WTC11 (cell line): Measurements from ENCODE around the gene COPS6. TPM values are rescaled to one million over a fixed set of nuclear protein-coding genes. Genes with fewer than 3 reads are reported as not detected.

ENCODE experiments used
- ATF1 ChIP-seq: sonication (generic); formaldehyde crosslinking; IDR thresholded peaks from 2 replicates; pipeline ENCODE4 v1.8.1; 2023; ENCODE audit warnings: mild to moderate bottlenecking, moderate library complexity, missing genetic modification reagents
- CREB1 ChIP-seq: sonication (generic); formaldehyde crosslinking; IDR thresholded peaks from 2 replicates; pipeline ENCODE4 v1.8.0; 2023; ENCODE audit warnings: mild to moderate bottlenecking, missing genetic modification reagents
- CREM ChIP-seq: sonication (generic); formaldehyde crosslinking; IDR thresholded peaks from 2 replicates; pipeline ENCODE4 v1.8.1; 2022; ENCODE audit warnings: mild to moderate bottlenecking, missing genetic modification reagents, moderate library complexity
- FOXJ3 ChIP-seq: sonication (generic); formaldehyde crosslinking; IDR thresholded peaks from 2 replicates; pipeline ENCODE4 v1.9.0; 2021; ENCODE audit warnings: missing genetic modification reagents, mild to moderate bottlenecking, borderline replicate concordance
- FOXK1 ChIP-seq: sonication (generic); formaldehyde crosslinking; IDR thresholded peaks from 2 replicates; pipeline ENCODE4 v1.8.0; 2022; ENCODE audit warnings: mild to moderate bottlenecking, moderate library complexity, missing genetic modification reagents
- NFE2L1 ChIP-seq: sonication (generic); formaldehyde crosslinking; IDR thresholded peaks from 2 replicates; pipeline ENCODE4 v1.8.1; 2023; ENCODE audit warnings: missing genetic modification reagents
- NR3C1 ChIP-seq: sonication (generic); formaldehyde crosslinking; conservative IDR thresholded peaks from 2 replicates; pipeline ENCODE4 v1.8.1; 2023; ENCODE audit warnings: low read depth, mild to moderate bottlenecking, missing genetic modification reagents
- PRRX2 ChIP-seq: fragments of 250-450 bp; sonication (Bioruptor Pico); IDR thresholded peaks from 2 replicates; pipeline ENCODE4 v1.8.0; 2021; ENCODE audit warnings: mild to moderate bottlenecking
- SMAD3 ChIP-seq: sonication (generic); formaldehyde crosslinking; IDR thresholded peaks from 2 replicates; pipeline ENCODE4 v1.8.0; 2022; ENCODE audit warnings: missing genetic modification reagents, mild to moderate bottlenecking, borderline replicate concordance
- SMAD4 ChIP-seq: sonication (generic); formaldehyde crosslinking; IDR thresholded peaks from 2 replicates; pipeline ENCODE4 v1.8.0; 2022; ENCODE audit warnings: mild to moderate bottlenecking, missing genetic modification reagents
- TP53 ChIP-seq: sonication (generic); formaldehyde crosslinking; IDR thresholded peaks from 2 replicates; pipeline ENCODE4 v1.8.1; 2023; ENCODE audit warnings: mild to moderate bottlenecking, missing genetic modification reagents
- ZNF232 ChIP-seq: sonication (generic); formaldehyde crosslinking; IDR thresholded peaks from 2 replicates; pipeline ENCODE4 v1.8.0; 2022; ENCODE audit warnings: mild to moderate bottlenecking, missing genetic modification reagents
- total RNA-seq: library from RNA; stranded (reverse); gene quantifications from 3 replicates; pipeline ENCODE4 v1.2.3, GENCODE V29; 2021
- TF ChIP-seq, protein P1 (sequence below): sonication (generic); formaldehyde crosslinking; IDR thresholded peaks from 2 replicates; pipeline ENCODE4 v1.8.0; 2022; ENCODE audit warnings: mild to moderate bottlenecking, missing genetic modification reagents
- TF ChIP-seq, protein P2 (sequence below): sonication (generic); formaldehyde crosslinking; IDR thresholded peaks from 2 replicates; pipeline ENCODE4 v1.8.1; 2022; ENCODE audit warnings: low read depth, missing genetic modification reagents, borderline replicate concordance
- TF ChIP-seq, protein P3 (sequence below): sonication (generic); formaldehyde crosslinking; IDR thresholded peaks from 2 replicates; pipeline ENCODE4 v1.8.1; 2022; ENCODE audit warnings: missing genetic modification reagents, borderline replicate concordance
- TF ChIP-seq, protein P4 (sequence below): sonication (generic); formaldehyde crosslinking; IDR thresholded peaks from 2 replicates; pipeline ENCODE4 v1.8.1; 2022; ENCODE audit warnings: low read depth, mild to moderate bottlenecking, moderate library complexity, missing genetic modification reagents, borderline replicate concordance
- TF ChIP-seq, protein P5 (sequence below): sonication (generic); formaldehyde crosslinking; IDR thresholded peaks from 2 replicates; pipeline ENCODE4 v1.8.0; 2022; ENCODE audit warnings: mild to moderate bottlenecking, missing genetic modification reagents
- TF ChIP-seq, protein P6 (sequence below): sonication (generic); formaldehyde crosslinking; IDR thresholded peaks from 2 replicates; pipeline ENCODE4 v1.8.1; 2023; ENCODE audit warnings: mild to moderate bottlenecking, moderate library complexity, missing genetic modification reagents
- TF ChIP-seq, protein P7 (sequence below): sonication (generic); formaldehyde crosslinking; IDR thresholded peaks from 2 replicates; pipeline ENCODE4 v1.8.0; 2023; ENCODE audit warnings: missing genetic modification reagents, mild to moderate bottlenecking, borderline replicate concordance

Gene COPS6
- total RNA-seq, 1 experiment from 2014 or later: 118 TPM

DNA sequence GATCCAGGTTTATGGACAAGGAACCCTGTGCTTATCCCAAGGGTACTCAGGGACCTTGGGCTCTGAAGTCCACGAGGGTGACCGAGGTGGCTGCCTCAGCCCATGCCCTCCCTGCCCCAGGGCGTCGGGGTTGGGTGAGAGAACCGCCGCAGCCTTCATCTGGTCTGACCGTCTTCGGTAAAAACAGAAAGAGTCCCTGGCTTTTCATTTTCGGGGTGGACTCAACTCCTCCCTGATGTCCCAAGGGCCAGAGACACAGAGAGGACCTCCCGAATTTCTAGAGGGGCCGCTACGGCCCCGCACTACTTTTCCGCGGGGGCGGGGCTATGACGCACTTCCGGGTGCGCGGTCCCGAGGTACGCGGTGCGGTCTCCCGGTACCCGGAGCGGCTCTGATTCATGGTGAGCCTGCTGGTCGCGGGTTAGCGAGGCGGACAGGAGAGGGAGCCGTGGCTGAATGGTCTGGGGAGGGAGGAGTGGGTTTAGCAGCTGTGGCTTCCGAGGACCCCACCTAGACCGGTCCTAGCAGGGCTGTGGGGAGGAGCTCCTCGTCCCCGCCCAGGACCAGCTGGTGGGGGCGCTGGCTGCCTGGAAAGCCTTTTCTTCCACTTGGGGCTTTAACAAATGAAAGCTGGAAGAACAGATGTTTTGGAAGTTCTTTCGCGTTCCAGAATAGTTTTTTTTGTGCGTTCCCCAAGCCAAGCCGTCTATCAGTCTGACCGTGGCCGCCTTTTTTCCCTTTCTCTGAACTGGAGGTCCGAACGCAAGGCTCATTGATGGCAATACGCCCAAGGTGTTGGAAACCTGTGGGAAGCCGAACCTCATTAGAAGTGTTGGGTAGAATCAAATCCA is 39.1 kb upstream of the COPS6 start, which contains the start of gene ZSCAN21 (continued):
- TF ChIP-seq SMAD3 (CRISPR knock-in tag) (no peak), CREM (CRISPR knock-in tag) (peak; percentile 97), NFE2L1 (0 out of 2 replicates have a peak, but pooled peaks have one; percentile 19), NR3C1 (CRISPR knock-in tag) (no peak), TP53 (CRISPR knock-in tag) (no peak), SMAD4 (CRISPR knock-in tag) (no peak), ATF1 (CRISPR knock-in tag) (no peak), ZNF232 (CRISPR knock-in tag) (no peak), PRRX2 (CRISPR knock-in tag) (no peak), CREB1 (CRISPR knock-in tag) (no peak), FOXJ3 (CRISPR knock-in tag) (no peak), FOXK1 (CRISPR knock-in tag) (peak; percentile 69; the same call in 1 of the 2 replicates)
- TF ChIP-seq, protein P1, sequence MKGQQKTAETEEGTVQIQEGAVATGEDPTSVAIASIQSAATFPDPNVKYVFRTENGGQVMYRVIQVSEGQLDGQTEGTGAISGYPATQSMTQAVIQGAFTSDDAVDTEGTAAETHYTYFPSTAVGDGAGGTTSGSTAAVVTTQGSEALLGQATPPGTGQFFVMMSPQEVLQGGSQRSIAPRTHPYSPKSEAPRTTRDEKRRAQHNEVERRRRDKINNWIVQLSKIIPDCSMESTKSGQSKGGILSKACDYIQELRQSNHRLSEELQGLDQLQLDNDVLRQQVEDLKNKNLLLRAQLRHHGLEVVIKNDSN: peak; percentile 51; the same call in 1 of the 2 replicates
- TF ChIP-seq, protein P2, sequence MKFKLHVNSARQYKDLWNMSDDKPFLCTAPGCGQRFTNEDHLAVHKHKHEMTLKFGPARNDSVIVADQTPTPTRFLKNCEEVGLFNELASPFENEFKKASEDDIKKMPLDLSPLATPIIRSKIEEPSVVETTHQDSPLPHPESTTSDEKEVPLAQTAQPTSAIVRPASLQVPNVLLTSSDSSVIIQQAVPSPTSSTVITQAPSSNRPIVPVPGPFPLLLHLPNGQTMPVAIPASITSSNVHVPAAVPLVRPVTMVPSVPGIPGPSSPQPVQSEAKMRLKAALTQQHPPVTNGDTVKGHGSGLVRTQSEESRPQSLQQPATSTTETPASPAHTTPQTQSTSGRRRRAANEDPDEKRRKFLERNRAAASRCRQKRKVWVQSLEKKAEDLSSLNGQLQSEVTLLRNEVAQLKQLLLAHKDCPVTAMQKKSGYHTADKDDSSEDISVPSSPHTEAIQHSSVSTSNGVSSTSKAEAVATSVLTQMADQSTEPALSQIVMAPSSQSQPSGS: no peak
- TF ChIP-seq, protein P3, sequence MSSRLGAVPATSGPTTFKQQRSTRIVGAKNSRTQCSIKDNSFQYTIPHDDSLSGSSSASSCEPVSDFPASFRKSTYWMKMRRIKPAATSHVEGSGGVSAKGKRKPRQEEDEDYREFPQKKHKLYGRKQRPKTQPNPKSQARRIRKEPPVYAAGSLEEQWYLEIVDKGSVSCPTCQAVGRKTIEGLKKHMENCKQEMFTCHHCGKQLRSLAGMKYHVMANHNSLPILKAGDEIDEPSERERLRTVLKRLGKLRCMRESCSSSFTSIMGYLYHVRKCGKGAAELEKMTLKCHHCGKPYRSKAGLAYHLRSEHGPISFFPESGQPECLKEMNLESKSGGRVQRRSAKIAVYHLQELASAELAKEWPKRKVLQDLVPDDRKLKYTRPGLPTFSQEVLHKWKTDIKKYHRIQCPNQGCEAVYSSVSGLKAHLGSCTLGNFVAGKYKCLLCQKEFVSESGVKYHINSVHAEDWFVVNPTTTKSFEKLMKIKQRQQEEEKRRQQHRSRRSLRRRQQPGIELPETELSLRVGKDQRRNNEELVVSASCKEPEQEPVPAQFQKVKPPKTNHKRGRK (CRISPR knock-in tag): no peak
- TF ChIP-seq, protein P4, sequence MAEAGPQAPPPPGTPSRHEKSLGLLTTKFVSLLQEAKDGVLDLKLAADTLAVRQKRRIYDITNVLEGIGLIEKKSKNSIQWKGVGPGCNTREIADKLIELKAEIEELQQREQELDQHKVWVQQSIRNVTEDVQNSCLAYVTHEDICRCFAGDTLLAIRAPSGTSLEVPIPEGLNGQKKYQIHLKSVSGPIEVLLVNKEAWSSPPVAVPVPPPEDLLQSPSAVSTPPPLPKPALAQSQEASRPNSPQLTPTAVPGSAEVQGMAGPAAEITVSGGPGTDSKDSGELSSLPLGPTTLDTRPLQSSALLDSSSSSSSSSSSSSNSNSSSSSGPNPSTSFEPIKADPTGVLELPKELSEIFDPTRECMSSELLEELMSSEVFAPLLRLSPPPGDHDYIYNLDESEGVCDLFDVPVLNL (CRISPR knock-in tag): no peak
- TF ChIP-seq, protein P5, sequence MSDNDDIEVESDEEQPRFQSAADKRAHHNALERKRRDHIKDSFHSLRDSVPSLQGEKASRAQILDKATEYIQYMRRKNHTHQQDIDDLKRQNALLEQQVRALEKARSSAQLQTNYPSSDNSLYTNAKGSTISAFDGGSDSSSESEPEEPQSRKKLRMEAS: peak; percentile 66; the same call in 1 of the 2 replicates
- TF ChIP-seq, protein P6, sequence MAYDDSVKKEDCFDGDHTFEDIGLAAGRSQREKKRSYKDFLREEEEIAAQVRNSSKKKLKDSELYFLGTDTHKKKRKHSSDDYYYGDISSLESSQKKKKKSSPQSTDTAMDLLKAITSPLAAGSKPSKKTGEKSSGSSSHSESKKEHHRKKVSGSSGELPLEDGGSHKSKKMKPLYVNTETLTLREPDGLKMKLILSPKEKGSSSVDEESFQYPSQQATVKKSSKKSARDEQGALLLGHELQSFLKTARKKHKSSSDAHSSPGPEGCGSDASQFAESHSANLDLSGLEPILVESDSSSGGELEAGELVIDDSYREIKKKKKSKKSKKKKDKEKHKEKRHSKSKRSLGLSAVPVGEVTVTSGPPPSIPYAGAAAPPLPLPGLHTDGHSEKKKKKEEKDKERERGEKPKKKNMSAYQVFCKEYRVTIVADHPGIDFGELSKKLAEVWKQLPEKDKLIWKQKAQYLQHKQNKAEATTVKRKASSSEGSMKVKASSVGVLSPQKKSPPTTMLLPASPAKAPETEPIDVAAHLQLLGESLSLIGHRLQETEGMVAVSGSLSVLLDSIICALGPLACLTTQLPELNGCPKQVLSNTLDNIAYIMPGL (CRISPR knock-in tag): peak; percentile 51; the same call in 1 of the 2 replicates
- TF ChIP-seq, protein P7, sequence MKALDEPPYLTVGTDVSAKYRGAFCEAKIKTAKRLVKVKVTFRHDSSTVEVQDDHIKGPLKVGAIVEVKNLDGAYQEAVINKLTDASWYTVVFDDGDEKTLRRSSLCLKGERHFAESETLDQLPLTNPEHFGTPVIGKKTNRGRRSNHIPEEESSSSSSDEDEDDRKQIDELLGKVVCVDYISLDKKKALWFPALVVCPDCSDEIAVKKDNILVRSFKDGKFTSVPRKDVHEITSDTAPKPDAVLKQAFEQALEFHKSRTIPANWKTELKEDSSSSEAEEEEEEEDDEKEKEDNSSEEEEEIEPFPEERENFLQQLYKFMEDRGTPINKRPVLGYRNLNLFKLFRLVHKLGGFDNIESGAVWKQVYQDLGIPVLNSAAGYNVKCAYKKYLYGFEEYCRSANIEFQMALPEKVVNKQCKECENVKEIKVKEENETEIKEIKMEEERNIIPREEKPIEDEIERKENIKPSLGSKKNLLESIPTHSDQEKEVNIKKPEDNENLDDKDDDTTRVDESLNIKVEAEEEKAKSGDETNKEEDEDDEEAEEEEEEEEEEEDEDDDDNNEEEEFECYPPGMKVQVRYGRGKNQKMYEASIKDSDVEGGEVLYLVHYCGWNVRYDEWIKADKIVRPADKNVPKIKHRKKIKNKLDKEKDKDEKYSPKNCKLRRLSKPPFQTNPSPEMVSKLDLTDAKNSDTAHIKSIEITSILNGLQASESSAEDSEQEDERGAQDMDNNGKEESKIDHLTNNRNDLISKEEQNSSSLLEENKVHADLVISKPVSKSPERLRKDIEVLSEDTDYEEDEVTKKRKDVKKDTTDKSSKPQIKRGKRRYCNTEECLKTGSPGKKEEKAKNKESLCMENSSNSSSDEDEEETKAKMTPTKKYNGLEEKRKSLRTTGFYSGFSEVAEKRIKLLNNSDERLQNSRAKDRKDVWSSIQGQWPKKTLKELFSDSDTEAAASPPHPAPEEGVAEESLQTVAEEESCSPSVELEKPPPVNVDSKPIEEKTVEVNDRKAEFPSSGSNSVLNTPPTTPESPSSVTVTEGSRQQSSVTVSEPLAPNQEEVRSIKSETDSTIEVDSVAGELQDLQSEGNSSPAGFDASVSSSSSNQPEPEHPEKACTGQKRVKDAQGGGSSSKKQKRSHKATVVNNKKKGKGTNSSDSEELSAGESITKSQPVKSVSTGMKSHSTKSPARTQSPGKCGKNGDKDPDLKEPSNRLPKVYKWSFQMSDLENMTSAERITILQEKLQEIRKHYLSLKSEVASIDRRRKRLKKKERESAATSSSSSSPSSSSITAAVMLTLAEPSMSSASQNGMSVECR: no peak; the same call in 1 of the 2 replicates
- TF ChIP-seq, all 79 proteins: peak for 11
